Measurements from ENCODE around the gene PDXP.
A peak's percentile ranks its signal among the peaks of the same experiment; 100 is the strongest.

Gene PDXP

GRCh38 chr22:37674248-37674647, 15.7 kb downstream of the PDXP start:
- H3K4me1 ChIP-seq (ENCODE audit: control insufficient read depth in 2 of 2, insufficient read depth in 2 of 2, low read length in 2 of 2) = peaks cover 37 to 42% of the 10 kb centered on the region in 2 donors
- no peaks in the 10 kb centered on the region for H3K27me3 ChIP-seq (ENCODE audit: control insufficient read depth in 2 of 2, insufficient read depth in 2 of 2, low read length in 2 of 2)
- peaks cover 0 to 3% of the 10 kb centered on the region in 2 donors for H3K36me3 ChIP-seq (ENCODE audit: control insufficient read depth in 2 of 2, insufficient read depth in 2 of 2, low read length in 2 of 2)
- peak overlapping the region; percentile 68 to 96 for H3K27ac ChIP-seq (ENCODE audit: low read depth in 2 of 2, low read length in 2 of 2)
- H3K9me3 ChIP-seq (ENCODE audit: control insufficient read depth in 2 of 2, low read length in 2 of 2) = no peaks in the 10 kb centered on the region
- H3K9ac ChIP-seq (ENCODE audit: low read depth in 1 of 2, low read length in 2 of 2) = no peak overlapping the region
- H3K4me3 ChIP-seq (ENCODE audit: low read length in 2 of 2) = no peak overlapping the region

GRCh38 chr22:37674951-37675929, 16.7 kb downstream of the PDXP start, which contains the start of gene LGALS1:
Gene LGALS1 (plus strand): TSS chr22:37675636. CDS start chr22:37675703, 67 bp downstream.
- Histone ChIP-seq H3K27me3 (ENCODE audit: control insufficient read depth in 2 of 2, insufficient read depth in 2 of 2, low read length in 2 of 2) (no peaks in the 10 kb centered on the region), H3K4me3 (ENCODE audit: low read length in 2 of 2) (peak within 1 kb of the TSS; percentile 60 to 81), H3K27ac (ENCODE audit: low read depth in 2 of 2, low read length in 2 of 2) (peak within 1 kb of the TSS; percentile 93 to 96), H3K36me3 (ENCODE audit: control insufficient read depth in 2 of 2, insufficient read depth in 2 of 2, low read length in 2 of 2) (peaks cover 0 to 3% of the 10 kb centered on the region in 2 donors), H3K9me3 (ENCODE audit: control insufficient read depth in 2 of 2, low read length in 2 of 2) (no peaks in the 10 kb centered on the region), H3K4me1 (ENCODE audit: control insufficient read depth in 2 of 2, insufficient read depth in 2 of 2, low read length in 2 of 2) (peaks cover 37 to 42% of the 10 kb centered on the region in 2 donors), H3K9ac (ENCODE audit: low read depth in 1 of 2, low read length in 2 of 2) (peak within 1 kb of the TSS; percentile 73 to 78)

GRCh38 chr22:37675930-37676735, 17.6 kb downstream of the PDXP start:
- Histone ChIP-seq H3K4me1 (ENCODE audit: control insufficient read depth in 2 of 2, insufficient read depth in 2 of 2, low read length in 2 of 2) (peaks cover 39 to 45% of the 10 kb centered on the region in 2 donors), H3K4me3 (ENCODE audit: low read length in 2 of 2) (peak overlapping the region; percentile 60 to 81), H3K9me3 (ENCODE audit: control insufficient read depth in 2 of 2, low read length in 2 of 2) (no peaks in the 10 kb centered on the region), H3K36me3 (ENCODE audit: control insufficient read depth in 2 of 2, insufficient read depth in 2 of 2, low read length in 2 of 2) (peaks cover 0 to 3% of the 10 kb centered on the region in 2 donors), H3K9ac (ENCODE audit: low read depth in 1 of 2, low read length in 2 of 2) (peak overlapping the region; percentile 73 to 78), H3K27ac (ENCODE audit: low read depth in 2 of 2, low read length in 2 of 2) (peak overlapping the region; percentile 93 to 96), H3K27me3 (ENCODE audit: control insufficient read depth in 2 of 2, insufficient read depth in 2 of 2, low read length in 2 of 2) (no peaks in the 10 kb centered on the region)

GRCh38 chr22:37676736-37677492, 18.4 kb downstream of the PDXP start:
- Histone ChIP-seq H3K4me1 (ENCODE audit: control insufficient read depth in 2 of 2, insufficient read depth in 2 of 2, low read length in 2 of 2) (peaks cover 45 to 53% of the 10 kb centered on the region in 2 donors), H3K36me3 (ENCODE audit: control insufficient read depth in 2 of 2, insufficient read depth in 2 of 2, low read length in 2 of 2) (peaks cover 0 to 3% of the 10 kb centered on the region in 2 donors)

GRCh38 chr22:37677493-37677974, 19.0 kb downstream of the PDXP start:
- Histone ChIP-seq H3K4me1 (ENCODE audit: control insufficient read depth in 2 of 2, insufficient read depth in 2 of 2, low read length in 2 of 2) (peaks cover 40 to 53% of the 10 kb centered on the region in 2 donors), H3K9me3 (ENCODE audit: control insufficient read depth in 2 of 2, low read length in 2 of 2) (no peaks in the 10 kb centered on the region), H3K27me3 (ENCODE audit: control insufficient read depth in 2 of 2, insufficient read depth in 2 of 2, low read length in 2 of 2) (no peaks in the 10 kb centered on the region), H3K9ac (ENCODE audit: low read depth in 1 of 2, low read length in 2 of 2) (peak overlapping the region; percentile 54 to 73), H3K27ac (ENCODE audit: low read depth in 2 of 2, low read length in 2 of 2) (peak overlapping the region; percentile 93 to 96), H3K4me3 (ENCODE audit: low read length in 2 of 2) (peak overlapping the region; percentile 60 to 71), H3K36me3 (ENCODE audit: control insufficient read depth in 2 of 2, insufficient read depth in 2 of 2, low read length in 2 of 2) (peaks cover 0 to 3% of the 10 kb centered on the region in 2 donors)

More at GRCh38 chr22:37676736-37677492, 18.4 kb downstream of the PDXP start:
- H3K9ac ChIP-seq (ENCODE audit: low read depth in 1 of 2, low read length in 2 of 2) = peak overlapping the region; percentile 73 to 78
- peak overlapping the region; percentile 93 to 96 for H3K27ac ChIP-seq (ENCODE audit: low read depth in 2 of 2, low read length in 2 of 2)
- no peaks in the 10 kb centered on the region for H3K27me3 ChIP-seq (ENCODE audit: control insufficient read depth in 2 of 2, insufficient read depth in 2 of 2, low read length in 2 of 2)
- H3K9me3 ChIP-seq (ENCODE audit: control insufficient read depth in 2 of 2, low read length in 2 of 2) = no peaks in the 10 kb centered on the region
- H3K4me3 ChIP-seq (ENCODE audit: low read length in 2 of 2) = peak overlapping the region; percentile 60 to 81

- H3K9ac ChIP-seq (ENCODE audit: low read depth in 1 of 2, low read length in 2 of 2) = peak overlapping the region in 1 of 2 donors; percentile 14
- H3K4me1 ChIP-seq (ENCODE audit: control insufficient read depth in 2 of 2, insufficient read depth in 2 of 2, low read length in 2 of 2) = peaks cover 34 to 47% of the 10 kb centered on the region in 2 donors
- no peak overlapping the region for H3K4me3 ChIP-seq (ENCODE audit: low read length in 2 of 2)
These were observed 19.8 kb downstream of the PDXP start for GRCh38 chr22:37678372-37678771.

GRCh38 chr22:37679670-37680069, 21.1 kb downstream of the PDXP start:
- H3K36me3 ChIP-seq (ENCODE audit: control insufficient read depth in 2 of 2, insufficient read depth in 2 of 2, low read length in 2 of 2) = peaks cover 0 to 3% of the 10 kb centered on the region in 2 donors
- H3K4me3 ChIP-seq (ENCODE audit: low read length in 2 of 2) = no peak overlapping the region
- no peaks in the 10 kb centered on the region for H3K9me3 ChIP-seq (ENCODE audit: control insufficient read depth in 2 of 2, low read length in 2 of 2)
- H3K27me3 ChIP-seq (ENCODE audit: control insufficient read depth in 2 of 2, insufficient read depth in 2 of 2, low read length in 2 of 2) = no peaks in the 10 kb centered on the region
- H3K9ac ChIP-seq (ENCODE audit: low read depth in 1 of 2, low read length in 2 of 2) = no peak overlapping the region
- peaks cover 30 to 44% of the 10 kb centered on the region in 2 donors for H3K4me1 ChIP-seq (ENCODE audit: control insufficient read depth in 2 of 2, insufficient read depth in 2 of 2, low read length in 2 of 2)
- H3K27ac ChIP-seq (ENCODE audit: low read depth in 2 of 2, low read length in 2 of 2) = no peak overlapping the region

More at GRCh38 chr22:37678372-37678771, 19.8 kb downstream of the PDXP start:
- Histone ChIP-seq H3K27me3 (ENCODE audit: control insufficient read depth in 2 of 2, insufficient read depth in 2 of 2, low read length in 2 of 2) (no peaks in the 10 kb centered on the region), H3K27ac (ENCODE audit: low read depth in 2 of 2, low read length in 2 of 2) (peak overlapping the region in 1 of 2 donors; percentile 16), H3K9me3 (ENCODE audit: control insufficient read depth in 2 of 2, low read length in 2 of 2) (no peaks in the 10 kb centered on the region), H3K36me3 (ENCODE audit: control insufficient read depth in 2 of 2, insufficient read depth in 2 of 2, low read length in 2 of 2) (peaks cover 0 to 3% of the 10 kb centered on the region in 2 donors)

- no peak overlapping the region for H3K4me3 ChIP-seq (ENCODE audit: low read length in 2 of 2)
- no peaks in the 10 kb centered on the region for H3K27me3 ChIP-seq (ENCODE audit: control insufficient read depth in 2 of 2, insufficient read depth in 2 of 2, low read length in 2 of 2)
- H3K27ac ChIP-seq (ENCODE audit: low read depth in 2 of 2, low read length in 2 of 2) = no peak overlapping the region
- peaks cover 26 to 43% of the 10 kb centered on the region in 2 donors for H3K4me1 ChIP-seq (ENCODE audit: control insufficient read depth in 2 of 2, insufficient read depth in 2 of 2, low read length in 2 of 2)
- no peaks in the 10 kb centered on the region for H3K9me3 ChIP-seq (ENCODE audit: control insufficient read depth in 2 of 2, low read length in 2 of 2)
- peaks cover 0 to 3% of the 10 kb centered on the region in 2 donors for H3K36me3 ChIP-seq (ENCODE audit: control insufficient read depth in 2 of 2, insufficient read depth in 2 of 2, low read length in 2 of 2)
- H3K9ac ChIP-seq (ENCODE audit: low read depth in 1 of 2, low read length in 2 of 2) = no peak overlapping the region
These were observed 21.8 kb downstream of the PDXP start for GRCh38 chr22:37680191-37680851.

- Histone ChIP-seq H3K27ac (ENCODE audit: low read depth in 2 of 2, low read length in 2 of 2) (peak overlapping the region in 1 of 2 donors; percentile 10), H3K4me3 (ENCODE audit: low read length in 2 of 2) (no peak overlapping the region), H3K4me1 (ENCODE audit: control insufficient read depth in 2 of 2, insufficient read depth in 2 of 2, low read length in 2 of 2) (peaks cover 27 to 45% of the 10 kb centered on the region in 2 donors), H3K9me3 (ENCODE audit: control insufficient read depth in 2 of 2, low read length in 2 of 2) (no peaks in the 10 kb centered on the region), H3K27me3 (ENCODE audit: control insufficient read depth in 2 of 2, insufficient read depth in 2 of 2, low read length in 2 of 2) (no peaks in the 10 kb centered on the region), H3K36me3 (ENCODE audit: control insufficient read depth in 2 of 2, insufficient read depth in 2 of 2, low read length in 2 of 2) (peaks cover 0 to 3% of the 10 kb centered on the region in 2 donors), H3K9ac (ENCODE audit: low read depth in 1 of 2, low read length in 2 of 2) (no peak overlapping the region)
These were observed 22.5 kb downstream of the PDXP start for GRCh38 chr22:37681001-37681424.
